Erythroblast (primary cell): ENCODE data around the gene SCN9A.

ENCODE experiments used
- GATA1 ChIP-seq: IDR thresholded peaks from 2 replicates; pipeline ENCODE4 v1.6.1; 2011; ENCODE audit warnings: low read depth, mild to moderate bottlenecking, control low read depth, low read length, moderate library complexity
- POLR2A ChIP-seq: IDR thresholded peaks from 2 replicates; pipeline ENCODE4 v1.6.1; 2011; ENCODE audit warnings: mild to moderate bottlenecking, low read length

DNA sequence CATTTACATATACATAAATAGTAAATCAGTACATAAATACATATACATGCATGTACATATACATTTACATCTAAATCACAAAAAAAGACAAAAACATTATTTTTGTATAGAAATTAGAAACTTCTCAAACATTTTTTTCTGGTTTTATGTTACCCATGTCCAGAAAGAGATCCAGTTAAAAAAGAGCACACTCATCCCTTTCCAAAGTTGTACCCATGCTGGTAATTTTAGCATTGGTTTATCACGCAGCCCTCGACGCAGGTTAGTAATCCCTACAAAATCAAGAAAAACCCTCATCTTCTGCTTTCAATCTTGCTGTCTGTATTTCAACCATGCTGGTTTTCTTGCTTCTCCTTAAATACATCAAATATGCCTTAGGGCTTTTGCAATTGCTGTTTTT lies 10.5 kb downstream of the SCN9A start:
- TF ChIP-seq POLR2A: no peak
- no peak for TF ChIP-seq GATA1
